Muscle of leg (tissue), 11 donors: ENCODE data around the gene CDH22. TPM values are rescaled to one million over a fixed set of nuclear protein-coding genes. Genes with fewer than 3 reads are reported as not detected.
A peak's percentile ranks its signal among the peaks of the same experiment; 100 is the strongest.

Experiments
- DNase-seq: peaks from one replicate; pipeline ENCODE4 v3.0.0; 2013
- H3K27ac ChIP-seq: one replicate; pipeline ENCODE4 v1.5.1; 2013; ENCODE audit warnings: mild to moderate bottlenecking, low read length, control low read depth
- H3K27me3 ChIP-seq: one replicate; pipeline ENCODE4 v1.6.1; 2013; ENCODE audit warnings: low read length; ENCODE audit not compliant: control insufficient read depth, insufficient read depth
- H3K36me3 ChIP-seq: one replicate; pipeline ENCODE4 v1.6.1; 2013; ENCODE audit warnings: low read length; ENCODE audit not compliant: control insufficient read depth, insufficient read depth
- H3K4me1 ChIP-seq: one replicate; pipeline ENCODE4 v1.6.1; 2013; ENCODE audit warnings: low read length; ENCODE audit not compliant: control insufficient read depth, insufficient read depth
- H3K4me3 ChIP-seq: one replicate; pipeline ENCODE4 v1.5.1; 2013; ENCODE audit warnings: low read length, control low read depth
- H3K9me3 ChIP-seq: replicated peaks from 2 replicates; pipeline ENCODE4 v1.6.1; 2013; ENCODE audit warnings: low read depth, low read length; ENCODE audit not compliant: control insufficient read depth
- whole genome bisulfite sequencing: methylation state at CpG from one replicate; pipeline ENCODE4 v1.1.5; 2013; ENCODE audit warnings: missing lambda C conversion rate; ENCODE audit not compliant: insufficient coverage; 5-methylcytosine and 5-hydroxymethylcytosine counted together
- polyA plus RNA-seq, 8 donors: library from polyadenylated mRNA; unstranded; fragments of 120-200 nt; gene quantifications; one replicate each; pipeline versions ENCODE4 v1.2.1 to v1.2.3, GENCODE V29; 2013; ENCODE audit warnings: inconsistent platforms in 1 of 8, low replicate concordance in 1 of 8; ENCODE audit not compliant: insufficient read length in 8 of 8, insufficient read depth in 1 of 8
- total RNA-seq: library from RNA; stranded (reverse); fragments of 120-200 nt; gene quantifications from one replicate; pipeline ENCODE4 v1.2.4, GENCODE V29; 2013

Gene CDH22
- total and polyA plus RNA-seq, 9 donors, result 0.13 to 0.43 (median 0.25) TPM

- WGBS, result 35% methylated on average over 54 of the region's 55 CpGs
- Histone ChIP-seq H3K36me3 (no peaks in the 10 kb centered on the region), H3K27ac (no peak overlapping the region), H3K9me3 (no peaks in the 10 kb centered on the region), H3K27me3 (peaks cover 52% of the 10 kb centered on the region), H3K4me3 (no peak overlapping the region), H3K4me1 (peaks cover 16% of the 10 kb centered on the region)
- DNase-seq, result peak; percentile 29
These were observed 107.4 kb downstream of the CDH22 start for GRCh38 chr20:46200582-46201570.

DNA sequence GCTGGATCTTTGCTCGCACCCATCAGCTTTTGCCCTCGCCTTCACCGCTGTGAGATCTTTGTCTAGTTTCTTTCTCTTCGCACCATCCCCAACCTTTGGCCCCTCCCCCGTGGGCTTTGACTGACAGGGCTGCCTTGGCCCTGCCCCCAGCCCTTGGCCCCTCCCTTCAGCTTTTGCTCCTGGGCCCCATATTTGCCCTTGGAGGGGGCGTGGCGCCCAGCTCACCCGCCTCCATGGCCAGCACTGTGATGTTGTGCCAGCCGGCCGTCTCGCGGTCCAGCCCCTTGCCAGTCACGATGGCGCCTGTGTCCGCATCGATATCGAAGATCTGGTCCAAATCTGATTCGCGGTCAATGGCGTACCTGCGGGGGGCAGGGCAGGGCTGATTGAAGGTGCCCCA is 109.1 kb downstream of the CDH22 start:
- H3K4me3 ChIP-seq, result no peak overlapping the region
- 15% methylated on average over 17 of the region's 21 CpGs for WGBS
- H3K36me3 ChIP-seq, result no peaks in the 10 kb centered on the region
- H3K27ac ChIP-seq, result no peak overlapping the region
- no peak for DNase-seq
- H3K4me1 ChIP-seq, result peaks cover 8% of the 10 kb centered on the region
- peaks cover 59% of the 10 kb centered on the region for H3K27me3 ChIP-seq
- H3K9me3 ChIP-seq, result no peaks in the 10 kb centered on the region

GRCh38 chr20:46196990-46197389 is 111.3 kb downstream of the CDH22 start:
- H3K4me3 ChIP-seq, result no peak overlapping the region
- peaks cover 7% of the 10 kb centered on the region for H3K4me1 ChIP-seq
- H3K9me3 ChIP-seq, result no peaks in the 10 kb centered on the region
- no CpG with 5 or more reads among the region's 3 CpGs for WGBS
- H3K27me3 ChIP-seq, result peaks cover 57% of the 10 kb centered on the region
- no peak for DNase-seq
- no peaks in the 10 kb centered on the region for H3K36me3 ChIP-seq
- no peak overlapping the region for H3K27ac ChIP-seq

DNA sequence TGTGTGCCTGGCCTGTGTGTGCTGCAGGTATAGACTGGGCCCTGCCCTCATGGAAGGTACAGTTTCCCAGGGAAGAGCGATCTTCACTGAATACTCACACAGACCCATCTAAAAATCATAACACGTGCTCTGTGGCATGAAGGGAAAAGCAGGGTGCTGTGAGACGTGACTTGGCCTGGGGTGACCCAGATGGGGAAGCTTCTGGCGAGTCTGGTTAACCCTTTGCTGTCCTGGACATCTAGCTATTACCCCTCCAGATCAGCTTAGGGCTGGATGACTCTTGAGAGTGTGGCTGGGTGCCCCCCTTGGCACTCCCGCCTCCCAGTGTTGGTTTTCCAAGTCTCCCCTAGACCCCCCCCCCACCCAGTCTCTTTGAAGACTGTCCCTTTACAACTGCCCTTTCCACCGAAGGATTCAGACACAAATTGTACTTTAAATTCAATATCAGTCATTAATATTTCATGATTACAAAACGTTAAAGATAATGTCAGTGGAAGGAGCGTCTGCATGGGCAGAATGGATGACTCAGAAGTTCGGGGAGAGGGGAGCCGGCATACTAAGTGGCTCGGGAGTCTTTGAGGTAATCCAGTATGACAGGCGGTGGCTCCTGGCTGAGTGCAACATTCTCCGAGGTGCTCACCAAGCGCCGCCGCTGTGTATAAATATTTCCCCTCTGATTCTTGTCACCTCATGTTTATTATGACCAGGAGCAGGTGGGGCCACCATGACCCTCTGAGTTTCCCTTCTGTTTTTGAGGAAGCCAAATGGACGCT is 112.8 kb downstream of the CDH22 start:
- Histone ChIP-seq H3K4me1 (peaks cover 5% of the 10 kb centered on the region), H3K27ac (no peak overlapping the region), H3K27me3 (peaks cover 44% of the 10 kb centered on the region), H3K9me3 (no peaks in the 10 kb centered on the region), H3K36me3 (no peaks in the 10 kb centered on the region), H3K4me3 (no peak overlapping the region)
- 33% methylated on average over 10 of the region's 17 CpGs for WGBS
- no peak for DNase-seq

- no CpG with 5 or more reads among the region's 4 CpGs for WGBS
- H3K27me3 ChIP-seq, result peaks cover 40% of the 10 kb centered on the region
- no peak for DNase-seq
- H3K27ac ChIP-seq, result no peak overlapping the region
- no peak overlapping the region for H3K4me3 ChIP-seq
- no peaks in the 10 kb centered on the region for H3K36me3 ChIP-seq
- no peaks in the 10 kb centered on the region for H3K9me3 ChIP-seq
- peaks cover 5% of the 10 kb centered on the region for H3K4me1 ChIP-seq
These were observed 113.9 kb downstream of the CDH22 start for GRCh38 chr20:46194409-46194808.

DNA sequence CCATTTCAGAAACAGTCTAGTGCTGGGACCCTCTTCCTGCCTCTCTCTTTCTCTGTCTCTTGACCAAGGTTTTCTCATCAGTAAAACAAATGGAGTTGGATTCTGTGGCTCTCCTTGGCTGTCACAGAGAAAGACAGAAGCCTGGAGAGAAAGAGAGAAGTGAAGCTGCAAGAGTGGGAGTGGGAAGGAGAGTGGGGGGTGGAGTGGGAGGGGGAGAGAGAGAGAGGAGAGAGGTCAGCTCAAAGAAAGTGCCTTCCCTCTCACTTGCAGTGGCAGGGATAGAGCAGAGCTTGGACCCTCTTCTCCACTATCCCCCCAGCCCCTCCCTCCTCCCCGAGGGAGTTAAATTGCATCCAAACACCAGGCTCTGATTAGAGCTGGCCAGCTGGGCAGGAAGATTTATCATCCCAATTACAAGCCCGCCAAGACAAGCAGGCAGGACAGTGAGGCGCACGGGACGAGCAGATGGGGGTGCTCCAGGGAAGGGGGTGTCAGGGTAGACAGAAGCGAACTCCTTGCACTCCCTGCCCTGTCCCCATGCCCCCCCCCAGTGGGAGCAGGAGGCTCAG is 115.8 kb downstream of the CDH22 start:
- Histone ChIP-seq H3K4me1 (peaks cover 5% of the 10 kb centered on the region), H3K9me3 (no peaks in the 10 kb centered on the region), H3K27ac (no peak overlapping the region), H3K27me3 (peaks cover 31% of the 10 kb centered on the region), H3K36me3 (no peaks in the 10 kb centered on the region), H3K4me3 (no peak overlapping the region)
- peak; percentile 30 for DNase-seq
- WGBS, result 20% methylated on average over 1 of the region's 6 CpGs

- 43% methylated on average over 2 of the region's 3 CpGs for WGBS
These were observed 116.7 kb downstream of the CDH22 start for GRCh38 chr20:46191611-46192010.

DNA sequence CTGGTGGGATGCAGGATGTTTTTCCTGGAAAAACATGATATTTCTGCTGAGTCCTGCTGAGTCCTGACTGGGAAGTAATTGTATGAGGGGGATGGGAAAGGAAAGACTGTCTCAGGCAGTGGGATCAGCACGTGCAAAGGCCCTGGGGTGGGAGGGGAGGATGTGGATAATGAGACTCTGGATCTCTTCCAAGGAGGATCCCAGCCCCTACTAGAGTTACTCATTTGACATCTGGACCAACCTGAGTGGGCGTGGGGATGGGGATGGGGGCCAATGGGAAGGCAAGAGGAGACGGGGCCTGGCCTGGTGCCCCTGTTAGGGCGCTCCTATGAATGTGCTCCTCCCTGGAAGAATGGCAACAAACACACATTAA is 117.1 kb downstream of the CDH22 start:
- Histone ChIP-seq H3K27me3 (peaks cover 30% of the 10 kb centered on the region), H3K9me3 (no peaks in the 10 kb centered on the region), H3K4me3 (no peak overlapping the region), H3K4me1 (peaks cover 5% of the 10 kb centered on the region), H3K36me3 (no peaks in the 10 kb centered on the region), H3K27ac (no peak overlapping the region)
- no CpG with 5 or more reads among the region's 4 CpGs for WGBS
- no peak for DNase-seq

More at GRCh38 chr20:46191611-46192010, 116.7 kb downstream of the CDH22 start:
- Histone ChIP-seq H3K27ac (no peak overlapping the region), H3K4me1 (peaks cover 5% of the 10 kb centered on the region), H3K36me3 (no peaks in the 10 kb centered on the region), H3K4me3 (no peak overlapping the region), H3K9me3 (no peaks in the 10 kb centered on the region), H3K27me3 (peaks cover 31% of the 10 kb centered on the region)
- DNase-seq, result no peak

DNA sequence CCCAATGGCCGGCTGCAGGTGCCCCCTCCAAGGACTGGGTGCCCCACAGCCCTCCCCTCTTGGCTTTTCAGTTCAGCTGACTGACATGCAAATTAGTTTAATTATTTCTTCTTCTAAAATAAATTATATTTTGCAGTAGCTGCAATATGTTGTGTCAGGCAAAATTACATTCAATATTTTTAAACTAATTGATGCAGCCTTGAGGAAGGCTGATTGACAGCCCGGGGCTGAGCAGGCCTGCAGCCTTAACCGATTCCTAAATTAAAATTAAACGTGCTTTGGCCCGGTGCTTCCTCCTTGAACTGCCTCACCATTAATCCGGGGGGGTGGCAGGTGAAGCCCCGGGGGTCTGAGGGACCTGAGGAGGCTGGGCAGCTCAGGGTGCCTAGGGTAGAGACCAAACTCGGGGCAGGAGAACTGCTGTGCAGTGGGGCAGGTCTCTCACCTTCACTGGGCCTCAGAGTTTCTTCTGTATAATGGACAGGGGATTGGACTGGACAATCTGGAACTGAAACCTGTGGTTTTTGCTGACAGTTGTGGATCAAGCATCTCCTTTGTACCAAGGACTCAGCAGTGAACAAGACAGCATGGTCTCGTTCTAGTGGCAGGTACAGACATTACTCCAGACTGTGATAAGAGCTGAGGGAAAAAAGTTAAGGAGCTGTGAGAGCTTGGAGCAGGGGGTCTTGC is 117.7 kb downstream of the CDH22 start:
- H3K36me3 ChIP-seq, result no peaks in the 10 kb centered on the region
- WGBS, result 74% methylated on average over 7 of the region's 9 CpGs
- peaks cover 5% of the 10 kb centered on the region for H3K4me1 ChIP-seq
- no peak for DNase-seq
- peaks cover 25% of the 10 kb centered on the region for H3K27me3 ChIP-seq
- no peaks in the 10 kb centered on the region for H3K9me3 ChIP-seq
- no peak overlapping the region for H3K4me3 ChIP-seq
- H3K27ac ChIP-seq, result no peak overlapping the region
